HCT116 (cell line): ENCODE data around the gene PIM1. TPM values are rescaled to one million over a fixed set of nuclear protein-coding genes. Genes with fewer than 3 reads are reported as not detected.

Experiments used
- ATAC-seq: fragments of 200-7000 bp; cut with Tn5 transposase; 2 replicates; pipeline ENCODE4 v1.9.1; 2020; ENCODE audit warnings: mild to moderate bottlenecking, moderate library complexity
- BruUV-seq: library from RNA; stranded (reverse); fragments of 400-500 nt; replicated peaks from 2 replicates; lab custom pipeline; 2021; lab: Mats Ljungman, UMichigan
- CTCF ChIA-PET: fragments of 300-600 bp; sonication (Branson Sonifier 250); formaldehyde crosslinking; loops from one replicate; lab custom pipeline; 2021; ENCODE audit warnings: antibody characterized with exemption; lab: Charles Lee
- POLR2A ChIA-PET: fragments of 300-600, 350-600 bp; sonication (Branson Sonifier 250); formaldehyde crosslinking; loops from one replicate; lab custom pipeline; 2021; ENCODE audit warnings: antibody characterized with exemption; lab: Charles Lee
- RAD21 ChIA-PET, 2 experiments: fragments of 300-600 bp; sonication (Branson Sonifier 250); formaldehyde crosslinking; loops; one replicate each; lab custom pipeline; 2023; ENCODE audit warnings: low total read pairs in 2 of 2; ENCODE audit not compliant: uncharacterized antibody in 2 of 2, unreplicated experiment in 2 of 2, low non-redundant PET in 1 of 2; lab: Charles Lee
- DNase-seq: peaks from one replicate; pipeline ENCODE4 v3.0.0-alpha.2; 2010; ENCODE audit warnings: low read depth, low spot score
- H2AFZ ChIP-seq: fragments of 200-600 bp; shearing (Covaris generic), sonication (generic); 2 replicates; pipeline ENCODE4 v1.6.1; 2017; ENCODE audit warnings: low read depth, mixed run types, mixed read lengths, antibody characterized with exemption, low read length; ENCODE audit not compliant: poor library complexity, severe bottlenecking
- H3K27ac ChIP-seq: 2 replicates; pipeline ENCODE4 v1.5.1; 2012; ENCODE audit warnings: low read depth, low read length
- H3K27me3 ChIP-seq: fragments of 200-600 bp; sonication (generic); 2 replicates; pipeline ENCODE4 v1.6.1; 2016; ENCODE audit warnings: mixed run types, low read length, mixed read lengths; ENCODE audit not compliant: insufficient read depth
- H3K36me3 ChIP-seq, 2 experiments: fragments of 200-500 bp in 1 of 2; fragments of 200-600 bp in 1 of 2; sonication (Bioruptor generic) in 1 of 2; sonication (generic) in 1 of 2; 2 replicates each; pipeline versions ENCODE4 v1.5.1 to v1.6.1; 2014 to 2016; ENCODE audit warnings: low read length in 2 of 2, inconsistent platforms in 1 of 2, mixed read lengths in 1 of 2, mixed run types in 1 of 2; ENCODE audit not compliant: insufficient read depth in 2 of 2, control insufficient read depth in 1 of 2
- H3K4me1 ChIP-seq, 2 experiments: fragments of 200-600 bp in 1 of 2; sonication (generic) in 1 of 2; 2 replicates each; pipeline versions ENCODE4 v1.5.1 to v1.6.1; 2012 to 2017; ENCODE audit warnings: low read length in 2 of 2, inconsistent platforms in 1 of 2, mild to moderate bottlenecking in 1 of 2, mixed read lengths in 1 of 2, mixed run types in 1 of 2, moderate library complexity in 1 of 2; ENCODE audit not compliant: insufficient read depth in 2 of 2, control insufficient read depth in 1 of 2
- H3K4me2 ChIP-seq: fragments of 200-600 bp; sonication (generic); 2 replicates; pipeline ENCODE4 v1.6.1; 2017; ENCODE audit warnings: mixed run types, low read length, mixed read lengths
- H3K4me3 ChIP-seq, 2 experiments: fragments of 200-600 bp in 1 of 2; sonication (generic) in 1 of 2; replicated peaks in 1 of 2; 2 replicates each; pipeline ENCODE4 v1.5.1; 2011 to 2016; ENCODE audit warnings: low read length in 2 of 2, control low read depth in 1 of 2, low read depth in 1 of 2, mild to moderate bottlenecking in 1 of 2, mixed read lengths in 1 of 2, mixed run types in 1 of 2
- H3K79me2 ChIP-seq: fragments of 200-600 bp; sonication (generic); 2 replicates; pipeline ENCODE4 v1.6.1; 2017; ENCODE audit warnings: mild to moderate bottlenecking, mixed run types, low read length, moderate library complexity, mixed read lengths; ENCODE audit not compliant: insufficient read depth
- H3K9ac ChIP-seq: fragments of 200-600 bp; sonication (generic); 2 replicates; pipeline ENCODE4 v1.6.1; 2016; ENCODE audit warnings: low read length, mixed read lengths
- H3K9me2 ChIP-seq: fragments of 200-600 bp; sonication (generic), shearing (Covaris generic); 2 replicates; pipeline ENCODE4 v1.6.1; 2017; ENCODE audit warnings: mixed run types, mild to moderate bottlenecking, moderate library complexity; ENCODE audit not compliant: insufficient read depth
- H3K9me3 ChIP-seq, 2 experiments: fragments of 200-500 bp in 1 of 2; fragments of 200-600 bp in 1 of 2; sonication (Bioruptor generic) in 1 of 2; sonication (generic) in 1 of 2; 2 replicates each; pipeline ENCODE4 v1.6.1; 2014 to 2017; ENCODE audit warnings: low read length in 2 of 2, mixed read lengths in 2 of 2, inconsistent platforms in 1 of 2, low read depth in 1 of 2, mild to moderate bottlenecking in 1 of 2, mixed run types in 1 of 2, moderate library complexity in 1 of 2; ENCODE audit not compliant: control insufficient read depth in 1 of 2, insufficient read depth in 1 of 2
- H4K20me1 ChIP-seq: fragments of 200-600 bp; sonication (generic), shearing (Covaris generic); 2 replicates; pipeline ENCODE4 v1.6.1; 2017; ENCODE audit warnings: mixed run types, mild to moderate bottlenecking, moderate library complexity; ENCODE audit not compliant: insufficient read depth
- ATF3 ChIP-seq: IDR thresholded peaks from 2 replicates; pipeline ENCODE4 v1.6.1; 2012
- CBX3 ChIP-seq: IDR thresholded peaks from 2 replicates; pipeline ENCODE4 v1.6.1; 2012; ENCODE audit warnings: low read depth
- CEBPB ChIP-seq: IDR thresholded peaks from 2 replicates; pipeline ENCODE4 v1.6.1; 2012; ENCODE audit warnings: low read depth
- CTCF ChIP-seq, 3 experiments: fragments of 200-600 bp in 1 of 3; sonication (generic) in 1 of 3; IDR thresholded peaks in 2 of 3; conservative IDR thresholded peaks in 1 of 3; 2 replicates each; pipeline ENCODE4 v1.5.1; 2012 to 2017; ENCODE audit warnings: low read depth in 2 of 3, low read length in 2 of 3, antibody characterized with exemption in 1 of 3, borderline replicate concordance in 1 of 3, control low read depth in 1 of 3, mild to moderate bottlenecking in 1 of 3, mixed read lengths in 1 of 3, mixed run types in 1 of 3, moderate library complexity in 1 of 3; ENCODE audit not compliant: insufficient read depth in 1 of 3
- EGR1 ChIP-seq: IDR thresholded peaks from 2 replicates; pipeline ENCODE4 v1.6.1; 2012; ENCODE audit warnings: low read depth
- ELF1 ChIP-seq: IDR thresholded peaks from 2 replicates; pipeline ENCODE4 v1.6.1; 2012; ENCODE audit warnings: low read depth, borderline replicate concordance
- EZH2 ChIP-seq: fragments of 200-600 bp; sonication (generic); IDR thresholded peaks from 2 replicates; pipeline ENCODE4 v1.6.1; 2017; ENCODE audit warnings: antibody characterized with exemption, mixed run types
- EZH2phosphoT487 ChIP-seq: fragments of 200-600 bp; IDR thresholded peaks from 2 replicates; pipeline ENCODE4 v1.6.1; 2018; ENCODE audit warnings: antibody characterized with exemption, borderline replicate concordance
- FOSL1 ChIP-seq: IDR thresholded peaks from 2 replicates; pipeline ENCODE4 v1.6.1; 2012; ENCODE audit warnings: low read depth
- JUND ChIP-seq: IDR thresholded peaks from 2 replicates; pipeline ENCODE4 v1.6.1; 2012
- MAX ChIP-seq: IDR thresholded peaks from 2 replicates; pipeline ENCODE4 v1.6.1; 2012
- POLR2AphosphoS5 ChIP-seq: IDR thresholded peaks from 2 replicates; pipeline ENCODE4 v1.6.1; 2011; ENCODE audit warnings: mild to moderate bottlenecking, low read depth, low read length, moderate library complexity
- RAD21 ChIP-seq: IDR thresholded peaks from 2 replicates; pipeline ENCODE4 v1.6.1; 2012; ENCODE audit warnings: low read depth, mild to moderate bottlenecking
- SIN3A ChIP-seq: IDR thresholded peaks from 2 replicates; pipeline ENCODE4 v1.6.1; 2012; ENCODE audit warnings: low read depth
- SP1 ChIP-seq: IDR thresholded peaks from 2 replicates; pipeline ENCODE4 v1.6.1; 2012; ENCODE audit warnings: low read depth
- SRF ChIP-seq: IDR thresholded peaks from 2 replicates; pipeline ENCODE4 v1.6.1; 2012; ENCODE audit warnings: low read depth
- TCF7L2 ChIP-seq: IDR thresholded peaks from 2 replicates; pipeline ENCODE4 v1.7.0; 2011; ENCODE audit warnings: borderline replicate concordance, inconsistent platforms; ENCODE audit not compliant: insufficient read depth, insufficient read length; ENCODE audit errors: extremely low read depth
- YY1 ChIP-seq: IDR thresholded peaks from 2 replicates; pipeline ENCODE4 v1.6.1; 2011; ENCODE audit warnings: low read length, low read depth, moderate library complexity, mild to moderate bottlenecking; ENCODE audit not compliant: insufficient replicate concordance; ENCODE audit errors: extremely low read depth
- intact Hi-C: fragments of 100-400 bp; cut with micrococcal nuclease; formaldehyde crosslinking; loops from 2 replicates; pipeline ENCODE4 v1.10.0; 2022
- total RNA-seq: library from RNA; stranded (reverse); gene quantifications from one replicate; pipeline ENCODE4 v1.2.1, GENCODE V29; 2021; ENCODE audit not compliant: unreplicated experiment

The PIM1 gene
- total RNA-seq, 1 experiment from 2014 or later, result 26.2 TPM

GRCh38 chr6:37171970-37172812 lies 2.2 kb downstream of the PIM1 start:
- ChIA-PET CTCF (interaction anchor here (0.7 to 5.0 kb wide), 8 partner anchors 11 to 592 kb away, joined by 3 to 59 read pairs (median 24); no protein-coding TSS in a partner anchor), POLR2A (interaction anchor here (0.9 to 4.4 kb wide), 3 partner anchors 15 to 122 kb away, joined by 3 to 24 read pairs (median 4); no protein-coding TSS in a partner anchor), RAD21 (interaction anchor here (1.0 to 3.5 kb wide), 8 partner anchors 116 to 154 kb away, joined by 3 to 25 read pairs (median 4); no protein-coding TSS in a partner anchor)
- ATAC-seq, result peak; percentile 19
- Histone ChIP-seq H3K79me2 (peaks cover 14% of the 10 kb centered on the region; the same call in 1 of the 2 replicates), H4K20me1 (peaks cover 4% of the 10 kb centered on the region; the same call in 1 of the 2 replicates), H3K36me3 (peaks cover 24 to 26% of the 10 kb centered on the region in 2 experiments; a peak in 3 of 4 replicates), H3K27ac (peak overlapping the region; percentile 73; the same call in 1 of the 2 replicates), H3K4me1 (peaks cover 19 to 32% of the 10 kb centered on the region in 2 experiments), H2AFZ (no peak overlapping the region), H3K27me3 (no peaks in the 10 kb centered on the region), H3K9me2 (no peaks in the 10 kb centered on the region), H3K9ac (peak overlapping the region; percentile 86), H3K4me2 (peak overlapping the region; percentile 94), H3K4me3 (peak overlapping the region; percentile 77 to 81), H3K9me3 (no peaks in the 10 kb centered on the region)
- intact Hi-C loops, result loop anchor here (1.0 to 2.0 kb wide), 5 partner anchors 37 to 406 kb away; no protein-coding TSS in a partner anchor
- peak; percentile 86 for DNase-seq
- TSS peak; percentile 48 for BruUV-seq
- TF ChIP-seq RAD21, result peak; percentile 98
- peak; percentile 80 for TF ChIP-seq SIN3A
- TF ChIP-seq EZH2phosphoT487, result no peak
- no peak for TF ChIP-seq SRF
- TF ChIP-seq CBX3, result peak; percentile 40; the same call in 1 of the 2 replicates
- TF ChIP-seq SP1, result peak; percentile 62
- peak; percentile 73 for TF ChIP-seq YY1
- no peak for TF ChIP-seq EZH2
- peak; percentile 57 for TF ChIP-seq JUND
- TF ChIP-seq EGR1, result no peak
- peak; percentile 43; the same call in 1 of the 2 replicates for TF ChIP-seq POLR2AphosphoS5
- peak; percentile 58 for TF ChIP-seq CEBPB
- no peak for TF ChIP-seq ATF3
- peak; percentile 67 for TF ChIP-seq MAX
- peak; percentile 78 for TF ChIP-seq TCF7L2
- TF ChIP-seq CTCF (IDR thresholded peaks at IDR 0.05 in 2 of 3, conservative IDR thresholded peaks at IDR 0.05 in 1 of 3; ENCODE audit: borderline replicate concordance in 1 of 3, insufficient read depth in 1 of 3, low read depth in 2 of 3, low read length in 2 of 3), result peak; percentile 84 to 97 (median 95)
- no peak for TF ChIP-seq ELF1
- TF ChIP-seq FOSL1, result no peak
